ENCODE data around the gene CPPED1. TPM values are rescaled to one million over a fixed set of nuclear protein-coding genes. Genes with fewer than 3 reads are reported as not detected.

The CPPED1 gene
- total RNA-seq, 1 donor: 13.8 TPM

GRCh38 chr16:12672986-12673385 lies 130.7 kb downstream of the CPPED1 start:
- no peak for DNase-seq (ENCODE audit: low read depth)
- TF ChIP-seq, protein P1, sequence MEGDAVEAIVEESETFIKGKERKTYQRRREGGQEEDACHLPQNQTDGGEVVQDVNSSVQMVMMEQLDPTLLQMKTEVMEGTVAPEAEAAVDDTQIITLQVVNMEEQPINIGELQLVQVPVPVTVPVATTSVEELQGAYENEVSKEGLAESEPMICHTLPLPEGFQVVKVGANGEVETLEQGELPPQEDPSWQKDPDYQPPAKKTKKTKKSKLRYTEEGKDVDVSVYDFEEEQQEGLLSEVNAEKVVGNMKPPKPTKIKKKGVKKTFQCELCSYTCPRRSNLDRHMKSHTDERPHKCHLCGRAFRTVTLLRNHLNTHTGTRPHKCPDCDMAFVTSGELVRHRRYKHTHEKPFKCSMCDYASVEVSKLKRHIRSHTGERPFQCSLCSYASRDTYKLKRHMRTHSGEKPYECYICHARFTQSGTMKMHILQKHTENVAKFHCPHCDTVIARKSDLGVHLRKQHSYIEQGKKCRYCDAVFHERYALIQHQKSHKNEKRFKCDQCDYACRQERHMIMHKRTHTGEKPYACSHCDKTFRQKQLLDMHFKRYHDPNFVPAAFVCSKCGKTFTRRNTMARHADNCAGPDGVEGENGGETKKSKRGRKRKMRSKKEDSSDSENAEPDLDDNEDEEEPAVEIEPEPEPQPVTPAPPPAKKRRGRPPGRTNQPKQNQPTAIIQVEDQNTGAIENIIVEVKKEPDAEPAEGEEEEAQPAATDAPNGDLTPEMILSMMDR (IDR thresholded peaks at IDR 0.05; ENCODE audit: insufficient read depth, low read depth, low read length): no peak
- no peak overlapping the region for H3K4me3 ChIP-seq (ENCODE audit: low read depth, low read length)

- no peak for DNase-seq (ENCODE audit: low read depth)
- TF ChIP-seq, protein P1 (IDR thresholded peaks at IDR 0.05; ENCODE audit: insufficient read depth, low read depth, low read length): no peak
- H3K4me3 ChIP-seq (ENCODE audit: low read depth, low read length): no peak overlapping the region
Observed at GRCh38 chr16:12669908-12670307, 133.8 kb downstream of the CPPED1 start.

GRCh38 chr16:12667909-12668308 lies 135.8 kb downstream of the CPPED1 start:
- no peak for DNase-seq (ENCODE audit: low read depth)
- TF ChIP-seq, protein P1 (IDR thresholded peaks at IDR 0.05; ENCODE audit: insufficient read depth, low read depth, low read length): no peak
- H3K4me3 ChIP-seq (ENCODE audit: low read depth, low read length): no peak overlapping the region

DNA sequence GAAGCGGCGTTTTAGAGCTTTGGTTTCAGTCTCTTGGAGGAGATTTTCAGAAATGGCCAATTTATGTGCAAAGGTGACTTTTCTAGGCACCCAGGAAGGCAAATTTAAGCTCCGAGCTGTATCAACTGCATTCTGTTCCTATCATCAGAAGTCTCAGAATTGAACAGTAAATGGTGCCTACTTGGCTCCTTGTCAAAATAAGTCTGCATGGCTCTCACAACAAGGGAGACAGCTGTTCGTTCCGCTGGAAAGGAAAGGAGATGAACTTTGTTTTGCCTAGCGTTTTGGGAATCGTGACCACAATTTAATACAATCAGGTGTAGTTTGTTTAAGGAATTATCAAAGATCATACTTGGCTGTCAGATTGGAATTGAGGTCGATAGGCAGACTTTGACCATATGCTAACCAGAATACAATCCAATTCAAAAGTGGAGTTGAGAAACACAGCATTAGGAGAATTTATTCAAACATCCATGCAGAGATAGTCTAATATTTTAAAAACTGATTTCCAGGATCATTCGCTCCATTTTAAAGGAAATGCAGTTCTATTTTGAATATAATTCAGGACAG lies 139.4 kb downstream of the CPPED1 start:
- no peak overlapping the region for H3K4me3 ChIP-seq (ENCODE audit: low read depth, low read length)
- DNase-seq (ENCODE audit: low read depth): no peak
- TF ChIP-seq, protein P1 (IDR thresholded peaks at IDR 0.05; ENCODE audit: insufficient read depth, low read depth, low read length): no peak

GRCh38 chr16:12661656-12662172 lies 142.0 kb downstream of the CPPED1 start:
- peak; percentile 49 for DNase-seq (ENCODE audit: low read depth)
- H3K4me3 ChIP-seq (ENCODE audit: low read depth, low read length): no peak overlapping the region
- TF ChIP-seq, protein P1 (IDR thresholded peaks at IDR 0.05; ENCODE audit: insufficient read depth, low read depth, low read length): no peak

DNA sequence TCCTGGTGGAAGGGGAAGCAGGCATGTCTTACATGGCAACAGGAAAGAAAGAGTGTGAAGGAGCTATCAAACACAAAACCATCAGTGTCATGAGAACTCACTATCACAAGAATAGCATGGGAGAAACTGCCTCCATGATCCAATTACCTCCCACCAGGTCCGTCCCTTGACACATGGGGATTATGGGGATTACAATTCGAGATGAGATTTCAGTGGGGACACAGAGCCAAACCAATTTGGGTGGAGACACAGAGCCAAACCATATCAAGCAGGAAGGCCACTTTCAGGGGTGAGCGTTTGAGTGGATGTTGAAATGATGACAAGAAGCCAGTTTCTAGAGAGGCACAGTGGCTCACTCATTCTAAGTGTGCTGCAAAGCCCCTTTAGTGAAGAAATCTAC lies 143.8 kb downstream of the CPPED1 start:
- DNase-seq (ENCODE audit: low read depth): no peak
- no peak overlapping the region for H3K4me3 ChIP-seq (ENCODE audit: low read depth, low read length)
- TF ChIP-seq, protein P1 (IDR thresholded peaks at IDR 0.05; ENCODE audit: insufficient read depth, low read depth, low read length): no peak

- DNase-seq (ENCODE audit: low read depth): no peak
- TF ChIP-seq, protein P1 (IDR thresholded peaks at IDR 0.05; ENCODE audit: insufficient read depth, low read depth, low read length): no peak
- H3K4me3 ChIP-seq (ENCODE audit: low read depth, low read length): no peak overlapping the region
Observed at GRCh38 chr16:12658506-12658905, 145.2 kb downstream of the CPPED1 start.

All from fibroblast of villous mesenchyme (primary cell).